Gastroesophageal sphincter (tissue), 4 donors: ENCODE measurements around the gene IST1. TPM values are rescaled to one million over a fixed set of nuclear protein-coding genes. Genes with fewer than 3 reads are reported as not detected.

ENCODE experiments used
- ATAC-seq: fragments of 150-250 bp; one replicate; pipeline ENCODE4 v1.9.1; 2016; ENCODE audit warnings: mild to moderate bottlenecking, moderate library complexity
- H3K27ac ChIP-seq, 4 donors: fragments of 200-600 bp; sonication (generic) in 3 of 4; 1 replicate in 3 of 4; 2 replicates in 1 of 4; pipeline ENCODE4 v1.5.1; 2016 to 2019
- H3K27me3 ChIP-seq: fragments of 200-600 bp; sonication (generic); one replicate; pipeline ENCODE4 v1.5.1; 2019
- H3K36me3 ChIP-seq, 2 donors: fragments of 200-600 bp; sonication (generic); one replicate each; pipeline ENCODE4 v1.5.1; 2019; ENCODE audit warnings: control low read depth in 1 of 2
- H3K4me1 ChIP-seq, 3 donors: fragments of 200-600 bp; sonication (generic); 1 replicate in 2 of 3; 2 replicates in 1 of 3; pipeline ENCODE4 v1.5.1; 2016 to 2019; ENCODE audit warnings: control low read depth in 2 of 3
- H3K4me3 ChIP-seq, 2 donors: fragments of 200-600 bp; sonication (generic); one replicate each; pipeline ENCODE4 v1.5.1; 2019; ENCODE audit warnings: mild to moderate bottlenecking in 1 of 2, moderate library complexity in 1 of 2
- H3K9me3 ChIP-seq, 3 donors: fragments of 200-600 bp; sonication (generic); one replicate each; pipeline ENCODE4 v1.5.1; 2017 to 2019; ENCODE audit warnings: control low read depth in 2 of 3
- CTCF ChIP-seq, 4 experiments: fragments of 200-600 bp in 2 of 4; fragments of 450-650 bp in 2 of 4; sonication (generic) in 1 of 4; IDR thresholded peaks; one replicate each; pipeline ENCODE4 v1.5.1; 2017 to 2019; ENCODE audit warnings: antibody characterized with exemption in 4 of 4, mild to moderate bottlenecking in 2 of 4, moderate library complexity in 2 of 4
- EP300 ChIP-seq: sonication (generic); formaldehyde crosslinking; IDR thresholded peaks from one replicate; pipeline ENCODE4 v1.6.1; 2017; ENCODE audit warnings: antibody characterized with exemption, mild to moderate bottlenecking
- POLR2A ChIP-seq, 2 donors: fragments of 450-650 bp; IDR thresholded peaks; one replicate each; pipeline ENCODE4 v1.6.1; 2017; ENCODE audit warnings: antibody characterized with exemption in 2 of 2, mild to moderate bottlenecking in 2 of 2, moderate library complexity in 1 of 2
- POLR2AphosphoS5 ChIP-seq: sonication (generic); formaldehyde crosslinking; IDR thresholded peaks from one replicate; pipeline ENCODE4 v1.6.1; 2017; ENCODE audit warnings: antibody characterized with exemption
- WGBS, 2 donors: methylation state at CpG; one replicate each; pipeline ENCODE4 v1.1.5; 2018; ENCODE audit warnings: low coverage in 1 of 2; 5-methylcytosine and 5-hydroxymethylcytosine counted together
- total RNA-seq, 4 donors: library from RNA; depleted of rRNA; stranded (reverse); fragments of >200 nt; gene quantifications; one replicate each; pipeline ENCODE4 v1.1.0, GENCODE V29; 2016

Gene IST1
- total RNA-seq, 4 donors from 2014 or later: 156 to 202 (median 189) TPM

DNA sequence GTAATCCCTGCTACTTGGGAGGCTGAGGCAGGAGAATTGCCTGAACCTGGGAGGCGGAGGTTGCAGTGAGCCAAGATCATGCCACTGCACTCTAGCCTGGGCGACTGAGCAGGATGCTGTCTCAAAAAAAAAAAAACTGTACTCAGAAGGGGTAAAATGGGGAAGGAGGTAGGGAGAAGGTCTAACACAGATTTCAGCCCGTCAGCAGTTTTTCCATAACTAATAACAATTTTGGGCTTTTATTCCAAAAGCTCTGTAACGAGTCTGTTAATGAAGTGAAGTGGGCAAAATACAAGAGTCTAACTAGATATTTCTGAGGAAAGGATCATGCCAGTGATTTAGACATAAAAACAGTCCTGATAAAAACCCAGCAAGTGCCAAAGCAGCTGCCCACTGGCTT, 22.1 kb upstream of the IST1 start:
- Histone ChIP-seq H3K4me1 (no peaks in the 10 kb centered on the region), H3K9me3 (no peaks in the 10 kb centered on the region), H3K36me3 (peaks cover 0 to 71% of the 10 kb centered on the region in 2 donors), H3K4me3 (no peak overlapping the region), H3K27ac (no peak overlapping the region), H3K27me3 (no peaks in the 10 kb centered on the region)
- ATAC-seq: no peak
- TF ChIP-seq EP300 (no peak), CTCF (IDR thresholded peaks at IDR 0.05) (no peak), POLR2A (IDR thresholded peaks at IDR 0.05) (no peak), POLR2AphosphoS5 (no peak)
- WGBS, 2 donors: 73 to 83% methylated on average over 4 of the region's 4 CpGs

GRCh38 chr16:71878911-71879310, 16.4 kb upstream of the IST1 start:
- Histone ChIP-seq H3K27me3 (no peaks in the 10 kb centered on the region), H3K4me3 (no peak overlapping the region), H3K4me1 (peaks cover 0 to 23% (median 9%) of the 10 kb centered on the region in 3 donors), H3K9me3 (no peaks in the 10 kb centered on the region), H3K27ac (no peak overlapping the region), H3K36me3 (peaks cover 0 to 57% of the 10 kb centered on the region in 2 donors)
- 57 to 63% methylated on average over 4 of the region's 4 CpGs for WGBS, 2 donors
- ATAC-seq: no peak
- TF ChIP-seq EP300 (no peak), CTCF (IDR thresholded peaks at IDR 0.05) (no peak), POLR2A (IDR thresholded peaks at IDR 0.05) (no peak), POLR2AphosphoS5 (no peak)

DNA sequence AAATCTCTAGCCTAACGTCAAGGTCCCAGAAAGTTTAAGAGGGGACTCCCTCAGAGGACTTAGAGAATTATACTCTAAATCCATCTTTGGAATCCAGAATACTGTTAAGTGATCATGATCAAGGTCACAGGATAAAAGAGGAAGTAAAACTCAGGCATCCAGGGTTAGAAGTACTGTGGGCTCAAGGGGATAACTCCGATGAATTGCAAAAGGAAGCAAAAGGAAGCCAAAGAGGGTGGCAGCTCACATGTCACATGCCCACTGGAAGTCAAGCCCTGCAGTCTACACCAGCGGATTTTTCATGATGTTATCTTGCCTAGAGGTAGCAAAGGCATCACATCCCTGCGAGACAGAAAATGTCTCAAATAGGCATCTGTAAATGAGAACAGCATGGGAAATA, 15.2 kb upstream of the IST1 start:
- Histone ChIP-seq H3K4me3 (no peak overlapping the region), H3K36me3 (peaks cover 0 to 44% of the 10 kb centered on the region in 2 donors), H3K27ac (no peak overlapping the region), H3K9me3 (no peaks in the 10 kb centered on the region), H3K27me3 (no peaks in the 10 kb centered on the region), H3K4me1 (peaks cover 0 to 31% (median 9%) of the 10 kb centered on the region in 3 donors)
- WGBS, 2 donors: 88 to 90% methylated on average over 3 of the region's 4 CpGs
- TF ChIP-seq POLR2AphosphoS5 (no peak), POLR2A (IDR thresholded peaks at IDR 0.05) (no peak), EP300 (no peak), CTCF (IDR thresholded peaks at IDR 0.05) (no peak)
- no peak for ATAC-seq

DNA sequence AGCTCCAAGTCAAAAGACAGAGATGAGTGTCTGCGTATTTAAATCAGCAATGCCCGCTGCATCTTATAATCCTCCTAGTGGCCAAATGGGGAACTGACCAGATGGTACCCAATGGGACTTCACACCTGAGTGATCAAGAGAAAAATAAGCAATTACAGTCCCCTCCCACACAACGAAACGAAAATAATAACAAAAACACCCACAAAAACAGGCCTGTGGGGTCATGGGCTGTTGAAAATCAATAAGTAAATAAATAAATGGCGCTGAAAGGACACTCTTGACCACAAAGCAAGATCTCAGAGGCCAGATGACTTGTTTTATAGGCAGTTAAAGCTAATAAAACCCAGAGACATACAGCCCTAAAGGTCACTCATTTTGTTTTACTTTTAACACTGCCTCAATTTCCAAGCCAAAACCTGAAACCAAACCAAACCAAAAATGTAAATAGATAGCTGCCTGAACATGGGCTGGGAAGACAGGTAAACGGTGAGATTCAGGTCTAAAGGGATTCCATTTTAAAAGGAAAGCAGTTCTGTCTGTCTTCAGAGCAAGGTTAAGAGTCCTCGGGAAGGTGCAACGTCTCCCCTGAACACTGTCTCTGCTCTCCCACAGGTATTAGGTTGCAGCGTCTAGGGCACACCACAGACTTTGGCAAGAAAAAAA, 12.7 kb upstream of the IST1 start:
- ATAC-seq: no peak
- Histone ChIP-seq H3K27ac (peak overlapping the region; percentile 44 to 95 (median 91)), H3K36me3 (peaks cover 0 to 24% of the 10 kb centered on the region in 2 donors), H3K4me3 (peak overlapping the region; percentile 58 to 87), H3K4me1 (peaks cover 0 to 31% (median 9%) of the 10 kb centered on the region in 3 donors), H3K27me3 (no peaks in the 10 kb centered on the region), H3K9me3 (no peaks in the 10 kb centered on the region)
- TF ChIP-seq CTCF (IDR thresholded peaks at IDR 0.05) (peak; percentile 87 to 93 (median 88)), EP300 (no peak)
- WGBS, 2 donors: 0 to 14% methylated on average over 2 to 8 of the region's 9 CpGs

DNA sequence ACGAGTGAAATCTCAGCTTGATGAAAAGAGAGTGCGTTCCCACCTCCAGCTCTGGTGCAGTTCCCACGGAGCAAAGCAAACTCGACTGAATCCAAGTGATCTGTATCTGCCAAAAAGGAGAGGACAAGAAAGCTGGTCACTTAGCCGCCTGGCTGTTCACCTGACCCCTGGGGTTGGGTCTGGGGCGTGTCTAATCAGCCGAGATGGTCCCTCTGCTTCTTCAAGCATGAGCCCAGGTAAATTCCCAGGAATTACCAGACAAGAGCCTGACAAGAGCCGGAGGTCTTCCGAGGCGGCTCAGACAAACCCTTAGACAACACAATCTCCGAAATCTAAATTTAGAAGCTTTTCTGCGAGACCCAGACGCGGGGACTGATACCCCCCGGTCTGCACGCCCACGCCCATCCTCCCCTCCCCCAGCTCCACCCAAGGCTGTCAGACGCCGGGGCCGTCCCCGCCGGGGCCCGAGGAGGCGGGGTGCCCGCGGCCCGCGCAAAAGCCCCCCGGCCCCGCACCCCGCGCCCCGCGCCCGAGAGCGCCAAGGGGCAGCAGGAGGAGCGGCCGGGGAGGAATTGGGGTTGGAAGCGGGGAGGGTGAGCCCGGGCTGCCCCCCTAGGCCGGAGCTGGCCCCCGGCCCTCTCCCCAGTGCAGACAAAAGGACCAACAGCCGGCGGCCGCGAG, 12.0 kb upstream of the IST1 start:
- WGBS, 2 donors: 0 to 20% methylated on average over 1 to 2 of the region's 46 CpGs
- H3K4me1 ChIP-seq: peaks cover 0 to 31% (median 9%) of the 10 kb centered on the region in 3 donors
- peak overlapping the region; percentile 44 to 95 (median 91) for H3K27ac ChIP-seq
- no peaks in the 10 kb centered on the region for H3K27me3 ChIP-seq
- ATAC-seq: peak; percentile 24
- peaks cover 0 to 23% of the 10 kb centered on the region in 2 donors for H3K36me3 ChIP-seq
- no peak for TF ChIP-seq CTCF (IDR thresholded peaks at IDR 0.05)
- no peak for TF ChIP-seq EP300
- TF ChIP-seq POLR2A (IDR thresholded peaks at IDR 0.05): no peak
- no peak for TF ChIP-seq POLR2AphosphoS5
- H3K9me3 ChIP-seq: no peaks in the 10 kb centered on the region
- H3K4me3 ChIP-seq: peak overlapping the region; percentile 58 to 87
